NK-92 (cell line): ENCODE results near the gene KMT5B.

ENCODE experiments used
- DNase-seq: peaks from one replicate; lab custom pipeline; 2025; ENCODE audit not compliant: unreplicated experiment; lab: John Stamatoyannopoulos, UW

KMT5B gene

DNA sequence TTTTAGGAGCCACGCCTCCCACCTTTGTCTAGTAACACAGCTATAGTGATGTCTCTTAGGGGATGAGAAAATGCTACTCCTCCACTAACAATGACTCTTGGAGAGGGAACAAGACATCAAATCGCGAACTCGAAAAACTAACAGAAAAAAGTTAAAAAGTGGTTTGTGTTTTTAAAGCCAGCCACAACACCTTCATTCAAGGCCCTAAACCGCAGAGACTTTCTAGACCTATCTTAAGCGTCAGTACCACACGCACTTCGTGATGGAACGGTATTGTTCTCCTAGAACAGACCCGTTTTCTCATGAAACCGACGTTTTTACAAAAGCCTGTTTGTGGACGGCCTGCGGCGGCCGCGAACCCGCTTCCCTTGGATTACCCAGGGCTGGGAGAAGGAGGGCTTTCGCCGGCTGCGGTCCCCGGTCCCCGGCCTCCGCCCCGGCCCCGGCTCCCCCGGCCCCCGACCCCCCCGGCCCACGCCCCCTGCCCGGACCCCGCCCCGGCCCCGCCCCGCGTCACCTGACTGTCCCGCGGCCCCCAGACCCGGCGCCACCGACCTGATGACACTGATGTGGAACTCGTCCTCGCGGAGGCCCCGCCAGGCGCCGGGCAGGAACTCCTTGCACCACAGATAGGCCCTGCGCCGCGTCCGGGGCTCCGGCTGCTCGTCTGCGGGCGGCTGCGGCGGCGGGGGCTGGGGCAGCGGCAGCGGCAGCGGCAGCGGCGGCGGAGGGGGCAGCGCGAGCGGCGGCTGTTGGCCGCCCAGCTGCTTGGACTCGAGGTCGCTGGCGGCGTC, 92.6 kb downstream of the KMT5B start:
- no peak for DNase-seq

DNA sequence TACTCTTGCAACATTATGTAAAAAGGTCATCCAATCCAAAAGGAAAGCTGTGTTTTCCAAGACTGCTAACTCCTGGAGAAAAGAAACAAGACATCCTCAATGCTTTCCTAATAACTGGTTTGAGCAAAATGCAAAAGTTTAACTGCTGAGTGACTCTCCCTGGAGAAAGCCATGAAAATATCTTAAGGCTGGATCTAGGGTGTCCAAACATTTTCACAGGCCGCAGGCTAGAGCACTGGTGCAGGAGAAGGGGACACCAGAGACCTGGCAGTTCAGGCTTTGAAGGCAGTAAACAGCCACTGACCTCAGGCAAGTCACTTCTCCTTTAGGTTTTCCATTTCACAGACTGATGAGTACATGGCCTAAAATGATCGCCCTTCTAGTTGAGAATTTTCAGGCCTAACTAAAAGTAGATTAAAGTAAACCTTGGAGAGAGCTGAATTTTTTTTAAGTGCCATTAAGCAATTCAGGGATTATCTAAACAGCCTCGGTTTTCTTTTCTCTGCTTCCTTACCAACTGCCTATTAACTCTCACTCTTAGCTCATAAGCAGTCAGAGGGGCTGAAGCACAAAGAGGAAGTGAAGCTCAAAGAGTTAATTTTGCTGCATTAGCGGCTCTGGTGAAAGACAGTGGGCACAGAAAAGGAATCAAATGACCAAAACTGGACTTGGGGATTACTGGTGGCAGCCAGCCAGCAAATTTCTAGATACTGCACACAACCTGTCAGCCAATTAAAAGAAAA, 94.2 kb downstream of the KMT5B start:
- DNase-seq = no peak

DNA sequence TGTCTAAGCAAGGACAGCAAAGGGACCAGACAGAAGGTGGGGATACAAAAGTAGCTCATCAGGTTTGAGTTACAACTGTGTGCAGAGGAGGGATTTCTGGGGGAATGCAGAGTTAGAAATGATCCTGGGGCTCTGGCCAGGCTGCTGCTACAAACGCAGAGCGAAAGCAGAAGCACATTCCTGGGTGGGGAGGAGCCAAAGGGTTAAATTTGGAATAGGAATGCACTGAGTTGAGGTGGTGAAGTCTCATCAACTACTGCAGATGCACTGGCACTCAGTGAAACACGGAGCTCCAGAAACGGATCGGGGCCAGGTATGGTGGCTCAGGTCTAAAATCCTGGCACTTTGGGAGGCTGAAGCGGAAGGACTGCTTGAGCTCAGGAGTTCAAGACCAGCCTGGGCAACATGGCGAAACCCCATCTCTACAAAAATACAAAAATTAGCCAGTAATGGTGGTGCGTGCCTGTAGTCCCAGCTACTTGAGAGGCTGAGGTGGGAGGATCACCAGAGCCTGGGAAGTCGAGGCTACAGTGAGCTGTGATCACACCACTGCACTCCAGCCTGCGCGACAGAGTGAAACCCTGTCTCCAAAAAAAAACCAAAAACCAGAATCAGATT, 95.1 kb downstream of the KMT5B start:
- DNase-seq = no peak

DNA sequence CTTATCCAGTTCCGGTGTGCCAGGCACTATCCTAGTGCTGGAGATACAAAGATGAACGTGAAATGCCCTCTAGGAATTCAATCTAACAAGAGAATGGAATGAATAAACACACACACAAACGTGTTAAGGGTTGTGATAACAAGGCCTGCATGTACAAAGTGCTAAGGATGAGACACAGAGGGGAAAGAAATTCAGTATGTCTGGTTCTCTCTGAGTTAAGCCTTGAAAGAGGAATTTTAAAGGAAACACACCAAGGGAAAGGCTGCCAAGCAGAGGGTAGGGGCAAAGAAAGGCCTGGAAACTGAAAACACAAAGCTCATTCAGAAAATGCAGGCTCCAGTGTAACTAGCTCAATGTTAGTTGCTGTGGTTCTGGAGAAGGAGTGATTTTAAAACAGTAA, 96.1 kb downstream of the KMT5B start:
- DNase-seq = no peak

DNA sequence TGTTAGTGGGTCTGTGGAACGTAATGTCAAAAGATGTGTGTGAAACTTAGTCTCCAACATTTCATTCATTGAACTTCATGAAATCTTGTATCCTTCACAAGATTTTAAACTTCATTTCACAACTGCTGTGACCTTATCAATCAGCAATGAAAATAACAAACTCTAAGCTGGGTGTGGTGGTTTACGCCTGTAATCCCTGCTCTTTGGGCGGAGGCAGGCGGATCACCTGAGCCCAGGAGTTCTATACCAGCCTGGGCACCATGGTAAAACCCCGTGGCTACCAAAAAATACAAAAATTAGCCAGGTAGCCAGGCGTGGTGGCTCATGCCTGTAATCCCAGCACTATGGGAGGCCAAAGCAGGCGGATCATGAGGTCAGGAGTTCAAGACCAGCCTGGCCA, 97.0 kb downstream of the KMT5B start:
- DNase-seq = no peak

DNA sequence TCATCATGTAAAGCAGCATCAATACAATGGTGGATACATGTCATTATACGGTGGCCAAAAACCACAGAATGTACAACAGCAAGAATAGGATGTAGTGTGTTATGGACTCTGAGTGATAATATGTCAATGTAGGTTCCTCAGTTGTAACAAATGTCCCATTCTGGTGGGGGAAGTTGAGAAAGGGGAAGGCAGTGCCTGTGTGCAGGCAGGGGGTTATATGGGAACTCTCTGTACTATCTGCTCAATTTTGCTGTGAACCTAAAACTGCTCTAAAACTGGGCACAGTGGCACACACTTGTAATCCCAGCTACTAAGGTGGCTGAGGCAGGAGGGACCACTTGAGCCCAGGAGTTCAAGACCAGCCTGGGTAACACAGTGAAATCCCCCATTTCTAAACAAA, 97.8 kb downstream of the KMT5B start:
- no peak for DNase-seq

DNA sequence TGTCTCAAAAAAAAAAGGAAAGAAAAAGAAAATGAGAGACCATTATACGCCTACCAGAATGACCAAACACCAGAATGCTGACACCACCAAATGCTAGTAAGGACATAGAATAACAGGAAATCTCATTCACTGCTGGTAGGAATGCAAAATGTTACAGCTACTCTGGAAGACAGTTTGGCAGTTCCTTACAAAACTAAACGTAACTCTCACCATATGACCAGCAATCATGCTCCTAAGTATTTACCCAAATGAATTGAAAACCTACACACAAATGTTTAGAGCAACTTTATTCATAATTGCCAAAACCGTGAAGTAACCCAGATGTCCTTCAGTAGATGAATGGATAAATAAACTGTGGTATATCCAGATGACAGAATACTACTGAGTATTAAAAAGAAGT, 99.1 kb downstream of the KMT5B start:
- no peak for DNase-seq

DNA sequence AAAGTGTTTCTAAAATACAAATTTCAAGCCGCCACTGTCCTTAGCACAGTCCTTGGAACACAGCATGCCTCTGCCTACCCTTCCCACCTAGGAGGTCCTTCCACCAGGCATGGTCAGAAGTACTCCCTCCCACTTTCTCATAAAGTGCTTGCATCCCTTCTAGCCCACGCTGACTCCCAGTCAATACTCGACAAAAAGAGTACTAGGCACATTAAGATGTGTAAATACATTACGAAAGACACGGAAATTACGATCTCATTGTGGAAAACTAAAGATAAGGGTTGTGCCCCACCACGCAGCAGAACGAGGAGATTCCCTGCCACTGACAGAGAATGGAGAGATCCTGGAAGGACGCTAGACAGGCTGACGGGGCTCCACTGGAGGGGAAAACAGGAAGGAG, 105.4 kb downstream of the KMT5B start:
- DNase-seq = no peak

DNA sequence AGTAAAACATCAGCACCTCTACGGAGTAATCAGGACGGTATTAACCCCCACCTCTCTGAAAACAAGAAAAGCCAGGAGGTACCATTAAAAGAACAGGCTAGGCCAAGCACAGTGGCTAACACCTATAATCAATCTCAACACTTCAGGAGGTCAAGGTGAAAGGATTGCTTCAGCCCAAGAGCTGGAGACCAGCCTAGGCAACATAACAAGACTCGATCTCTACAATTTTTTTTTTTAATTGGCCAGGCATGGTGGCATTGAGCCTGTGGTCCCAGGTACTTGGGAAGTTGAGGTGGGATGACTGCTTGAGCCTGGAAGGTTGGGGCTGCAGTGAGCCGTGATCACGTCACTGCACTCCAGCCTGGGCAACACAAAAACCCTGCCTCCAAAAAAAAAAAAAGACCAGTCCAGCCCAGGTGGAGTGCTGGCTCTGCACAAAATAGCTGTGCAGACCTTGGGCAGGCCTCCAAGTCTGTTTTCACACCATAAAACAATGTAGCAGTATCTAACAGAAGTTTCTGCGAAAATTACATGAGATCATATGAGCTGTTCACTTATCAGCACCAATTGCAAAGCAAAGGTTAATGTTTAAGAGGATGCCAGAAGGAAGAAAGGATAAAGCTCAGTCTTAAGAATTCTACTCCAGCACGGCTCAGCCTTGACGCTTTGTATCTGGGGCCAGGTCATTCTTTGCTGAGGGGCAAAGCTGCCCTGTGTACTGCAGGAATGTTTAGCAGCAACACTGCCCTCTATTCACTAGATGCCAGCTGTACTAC, 106.7 kb downstream of the KMT5B start:
- no peak for DNase-seq
